Transverse colon (tissue), 3 donors: Measurements from ENCODE around the gene MGA.

Experiments
- CTCF ChIP-seq, 5 experiments: fragments of 200-600 bp in 3 of 5; fragments of 450-650 bp in 2 of 5; sonication (generic) in 3 of 5; IDR thresholded peaks; 1 replicate in 2 of 5; 2 replicates in 3 of 5; pipeline ENCODE4 v1.5.1; 2016 to 2017; ENCODE audit warnings: antibody characterized with exemption in 5 of 5, inconsistent platforms in 3 of 5, mild to moderate bottlenecking in 2 of 5, moderate library complexity in 1 of 5
- POLR2A ChIP-seq: fragments of 450-650 bp; IDR thresholded peaks from one replicate; pipeline ENCODE4 v1.6.1; 2016; ENCODE audit warnings: antibody characterized with exemption, mild to moderate bottlenecking, moderate library complexity

- TF ChIP-seq POLR2A (no peak), CTCF (IDR thresholded peaks at IDR 0.05) (no peak)
Measured at GRCh38 chr15:41780266-41780665, 120.1 kb downstream of the MGA start.
